GM12878 (cell line): ENCODE measurements around the gene MPST. TPM values are rescaled to one million over a fixed set of nuclear protein-coding genes. Genes with fewer than 3 reads are reported as not detected.
A peak's percentile ranks its signal among the peaks of the same experiment; 100 is the strongest.

Source experiments
- ATAC-seq: fragments of 200-7000 bp; cut with Tn5 transposase; 3 replicates; pipeline ENCODE4 v1.9.1; 2020; ENCODE audit warnings: mild to moderate bottlenecking, moderate library complexity
- BruUV-seq: library from RNA; stranded (reverse); fragments of 400-500 nt; replicated peaks from 2 replicates; lab custom pipeline; 2021; lab: Mats Ljungman, UMichigan
- CTCF ChIA-PET: fragments of 300-600 bp; sonication (Branson Sonifier 250); formaldehyde crosslinking; extraction: SDS; loops from one replicate; lab custom pipeline; 2021; ENCODE audit warnings: inconsistent platforms; lab: Yijun Ruan, JAX
- POLR2A ChIA-PET: fragments of 350-600 bp; formaldehyde crosslinking; extraction: SDS; loops from one replicate; lab custom pipeline; 2021; ENCODE audit warnings: inconsistent platforms; lab: Charles Lee
- RAD21 ChIA-PET: fragments of 300-600 bp; sonication (Branson Sonifier 250); formaldehyde crosslinking; loops from one replicate; lab custom pipeline; 2023; ENCODE audit warnings: antibody characterized with exemption; ENCODE audit not compliant: unreplicated experiment; lab: Charles Lee
- SMC1A ChIA-PET: fragments of 300-600 bp; sonication (Branson Sonifier 250); formaldehyde crosslinking; loops from one replicate; lab custom pipeline; 2023; ENCODE audit not compliant: unreplicated experiment, uncharacterized antibody; lab: Charles Lee
- DNase-seq: peaks from one replicate; pipeline ENCODE4 v3.0.0-alpha.2; 2011; ENCODE audit warnings: low read depth, low spot score
- FAIRE-seq: peaks from 3 replicates; lab custom pipeline; 2011; peaks lifted over from hg19 to GRCh38; lab: Jason Lieb, UNC
- H2AFZ ChIP-seq: 2 replicates; pipeline ENCODE4 v1.6.0; 2011; ENCODE audit warnings: low read depth, low read length, control low read depth; ENCODE audit not compliant: control insufficient read depth
- H3K27ac ChIP-seq: 2 replicates; pipeline ENCODE4 v1.5.1; 2011; ENCODE audit warnings: control low read depth; ENCODE audit not compliant: control insufficient read depth, insufficient read depth
- H3K27me3 ChIP-seq, 2 experiments: replicated peaks in 1 of 2; 2 replicates each; pipeline versions ENCODE4 v1.6.0 to v1.6.1; 2011; ENCODE audit warnings: low read length in 1 of 2; ENCODE audit not compliant: control insufficient read depth in 2 of 2, insufficient read depth in 2 of 2
- H3K36me3 ChIP-seq, 2 experiments: 2 replicates each; pipeline ENCODE4 v1.5.1; 2011; ENCODE audit warnings: low read length in 1 of 2; ENCODE audit not compliant: control insufficient read depth in 2 of 2, insufficient read depth in 2 of 2
- H3K4me1 ChIP-seq: 2 replicates; pipeline ENCODE4 v1.6.1; 2011; ENCODE audit warnings: mild to moderate bottlenecking, low read length, moderate library complexity, mixed read lengths; ENCODE audit not compliant: control insufficient read depth, insufficient read depth
- H3K4me2 ChIP-seq: 2 replicates; pipeline ENCODE4 v1.6.0; 2011; ENCODE audit warnings: control low read depth; ENCODE audit not compliant: control insufficient read depth, insufficient read depth
- H3K4me3 ChIP-seq: fragments of 200-600 bp; sonication (generic); 2 replicates; pipeline ENCODE4 v1.5.1; 2016
- H3K79me2 ChIP-seq: 2 replicates; pipeline ENCODE4 v1.6.0; 2011; ENCODE audit warnings: low read length; ENCODE audit not compliant: control insufficient read depth, insufficient read depth
- H3K9ac ChIP-seq: 2 replicates; pipeline ENCODE4 v1.8.0; 2011; ENCODE audit warnings: low read length, control low read depth, mixed read lengths; ENCODE audit not compliant: control insufficient read depth, insufficient read depth
- H3K9me3 ChIP-seq: replicated peaks from 3 replicates; pipeline ENCODE4 v1.5.1; 2011; ENCODE audit warnings: mild to moderate bottlenecking, low read length; ENCODE audit not compliant: control insufficient read depth, insufficient read depth
- H4K20me1 ChIP-seq: 2 replicates; pipeline ENCODE4 v1.6.0; 2011; ENCODE audit not compliant: control insufficient read depth, insufficient read depth
- MYC ChIP-seq: IDR thresholded peaks from 2 replicates; pipeline ENCODE4 v1.6.1; 2011; ENCODE audit warnings: mild to moderate bottlenecking, low read length, moderate library complexity, inconsistent platforms; ENCODE audit not compliant: insufficient read depth, insufficient replicate concordance, insufficient read length, severe bottlenecking
- NFYA ChIP-seq: IDR thresholded peaks from 2 replicates; pipeline ENCODE4 v1.6.1; 2011; ENCODE audit warnings: low read depth, mild to moderate bottlenecking, low read length, improper control_type of control experiment, borderline replicate concordance
- PML ChIP-seq: IDR thresholded peaks from 2 replicates; pipeline ENCODE4 v1.6.1; 2012; ENCODE audit warnings: low read length, inconsistent platforms
- WGBS: methylation state at CpG from one replicate; pipeline ENCODE4 v1.1.6; 2016; ENCODE audit warnings: low lambda C conversion rate; ENCODE audit not compliant: insufficient replicate concordance, insufficient coverage; ENCODE audit errors: missing lambda C conversion rate; 5-methylcytosine and 5-hydroxymethylcytosine counted together
- in situ Hi-C: fragments of 300-500 bp; cut with MboI; formaldehyde crosslinking; loops from 9 replicates; pipeline ENCODE4 v1.14.3; 2018; ENCODE audit warnings: mixed read lengths
- intact Hi-C: fragments of 100-400 bp; cut with micrococcal nuclease; formaldehyde crosslinking; loops from one replicate; pipeline ENCODE4 v1.14.2; 2022; ENCODE audit not compliant: unreplicated experiment
- polyA plus RNA-seq, 11 experiments: library from polyadenylated mRNA; depleted of rRNA in 4 of 11; unstranded in 6 of 11; stranded (reverse) in 5 of 11; fragments of >200 nt; fragmentation: Nextera tagmentation in 4 of 11; fragmentation: Illumina TruSeq in 1 of 11; extraction: Ambion mirVana in 4 of 11; extraction: Trizol in 1 of 11; gene quantifications; 1 replicate in 1 of 11; 2 replicates in 10 of 11; pipeline versions ENCODE4 v1.2.1 to v1.2.3, GENCODE V29; 2011 to 2016; ENCODE audit warnings: inconsistent platforms in 2 of 11, missing spikeins in 2 of 11, low read depth in 1 of 11
- total RNA-seq, 4 experiments: library from RNA; depleted of rRNA in 3 of 4; stranded (reverse); fragments of >200 nt in 3 of 4; fragmentation: Illumina TruSeq in 1 of 4; extraction: Trizol in 1 of 4; gene quantifications; 2 replicates each; pipeline versions ENCODE4 v1.2.1 to v1.2.3, GENCODE V29; 2013 to 2021

MPST gene
- total and polyA plus RNA-seq, 10 of the 15 experiments (the other 5 are each of a cell fraction or from before 2014, with no cell fraction given) = 0.95 to 88.7 (median 38.5) TPM

DNA sequence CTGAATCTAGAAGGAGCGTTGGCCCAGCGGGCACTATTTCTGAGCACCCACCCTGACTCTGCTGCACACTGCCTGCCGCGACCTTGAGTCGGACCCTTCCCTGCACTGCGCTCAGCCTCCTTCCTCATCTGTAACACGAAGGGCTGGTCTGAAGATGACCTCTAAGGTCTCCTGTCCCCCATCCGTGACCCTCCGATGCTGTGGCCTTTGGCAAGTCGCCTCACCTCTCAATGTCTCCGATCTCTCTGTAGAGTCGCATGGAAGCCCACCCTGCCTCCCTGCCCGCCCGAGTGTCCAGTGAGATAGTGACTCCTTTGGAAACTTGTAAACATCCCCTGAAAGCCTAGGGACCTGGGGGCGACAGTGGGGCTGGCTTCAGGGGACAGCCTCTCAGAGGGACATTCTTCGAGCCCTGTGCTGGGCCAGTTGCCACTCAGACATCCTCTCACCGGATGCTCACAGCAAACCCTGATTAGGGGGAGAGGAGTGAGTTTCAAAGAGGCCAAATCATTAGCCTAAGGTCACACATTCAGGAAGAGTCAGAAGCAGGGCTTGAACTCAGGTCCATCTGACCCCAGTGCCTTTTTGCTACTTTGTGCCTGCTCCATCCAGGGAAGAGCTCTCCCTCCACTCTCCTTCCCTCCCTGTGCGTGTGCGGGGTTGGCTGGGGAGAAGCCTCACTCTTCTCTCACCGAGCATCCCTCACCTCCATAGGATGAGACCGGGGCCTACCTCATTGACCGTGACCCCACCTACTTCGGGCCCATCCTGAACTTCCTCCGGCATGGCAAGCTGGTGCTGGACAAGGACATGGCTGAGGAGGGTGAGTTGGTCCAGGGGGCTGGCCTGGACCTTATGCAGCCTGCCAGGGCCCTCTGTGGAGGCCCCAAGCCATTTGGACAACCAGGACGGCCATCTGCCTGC lies 33.1 kb downstream of the MPST start:
- intact Hi-C loops = no loop called here
- ChIA-PET POLR2A (interaction anchor here (0.5 kb wide), 1 partner anchor 102 kb away, joined by 7 read pairs; no protein-coding TSS in a partner anchor), SMC1A (no interaction called here), CTCF (interaction anchor here (1.3 to 2.0 kb wide), 4 partner anchors 9 to 207 kb away, joined by 3 to 4 read pairs (median 4); no protein-coding TSS in a partner anchor), RAD21 (interaction anchor here (1.4 kb wide), 1 partner anchor 147 kb away, joined by 3 read pairs; no protein-coding TSS in a partner anchor)
- Histone ChIP-seq H2AFZ (no peak overlapping the region), H3K4me1 (no peaks in the 10 kb centered on the region), H3K4me2 (peak overlapping the region; percentile 88), H3K9me3 (no peaks in the 10 kb centered on the region), H3K79me2 (no peaks in the 10 kb centered on the region), H3K4me3 (peak overlapping the region; percentile 90; the same call in 1 of the 2 replicates), H3K36me3 (no peaks in the 10 kb centered on the region; a peak in 1 of 4 replicates), H3K27me3 (no peaks in the 10 kb centered on the region), H4K20me1 (no peaks in the 10 kb centered on the region), H3K27ac (no peak overlapping the region), H3K9ac (no peak overlapping the region)
- FAIRE-seq = no peak
- WGBS = 92% methylated on average over 24 of the region's 25 CpGs
- in situ Hi-C loops = no loop called here
- no peak for DNase-seq
- TF ChIP-seq PML = no peak
- TF ChIP-seq NFYA = no peak
- no peak for TF ChIP-seq MYC
- BruUV-seq = no TSS peak
- no peak for ATAC-seq
